MM.1S (cell line): ENCODE measurements around the gene BZW2.

Source experiments
- DNase-seq: peaks from one replicate; pipeline ENCODE4 v3.0.0-alpha.2; 2015
- H2AFZ ChIP-seq: fragments of 300-600 bp; sonication (generic); 2 replicates; pipeline ENCODE4 v1.6.0; 2016; ENCODE audit warnings: antibody characterized with exemption, low read length
- H3F3A ChIP-seq: fragments of 300-600 bp; sonication (generic); 2 replicates; pipeline ENCODE4 v1.6.1; 2016; ENCODE audit warnings: mild to moderate bottlenecking, antibody characterized with exemption, low read length, moderate library complexity, mixed read lengths; ENCODE audit not compliant: insufficient read depth
- H3K27ac ChIP-seq: fragments of 300-600 bp; sonication (generic); 2 replicates; pipeline ENCODE4 v1.5.1; 2016; ENCODE audit warnings: mild to moderate bottlenecking, low read length
- H3K27me3 ChIP-seq: fragments of 300-600 bp; sonication (generic); replicated peaks from 2 replicates; pipeline ENCODE4 v1.6.0; 2016; ENCODE audit warnings: low read length; ENCODE audit not compliant: insufficient read depth
- H3K36me3 ChIP-seq: fragments of 300-600 bp; sonication (generic); replicated peaks from 2 replicates; pipeline ENCODE4 v1.6.1; 2016; ENCODE audit warnings: mild to moderate bottlenecking, low read length, mixed read lengths; ENCODE audit not compliant: insufficient read depth
- H3K4me1 ChIP-seq: fragments of 300-600 bp; sonication (generic); 2 replicates; pipeline ENCODE4 v1.6.1; 2016; ENCODE audit warnings: low read length, mixed read lengths
- H3K4me2 ChIP-seq: fragments of 300-600 bp; sonication (generic); 2 replicates; pipeline ENCODE4 v1.6.0; 2016; ENCODE audit warnings: low read depth, low read length
- H3K4me3 ChIP-seq: fragments of 300-600 bp; sonication (generic); 2 replicates; pipeline ENCODE4 v1.5.1; 2016; ENCODE audit warnings: low read length, mixed read lengths
- H3K79me2 ChIP-seq: fragments of 300-600 bp; sonication (generic); 2 replicates; pipeline ENCODE4 v1.6.1; 2016; ENCODE audit warnings: mixed run types, low read length, mixed read lengths
- H3K9ac ChIP-seq: fragments of 300-600 bp; sonication (generic); 2 replicates; pipeline ENCODE4 v1.6.1; 2016; ENCODE audit warnings: low read length, mixed read lengths
- H3K9me2 ChIP-seq: fragments of 300-600 bp; sonication (generic); replicated peaks from 2 replicates; pipeline ENCODE4 v1.6.1; 2016; ENCODE audit warnings: mild to moderate bottlenecking, low read length, mixed read lengths; ENCODE audit not compliant: insufficient read depth
- H3K9me3 ChIP-seq: fragments of 300-600 bp; sonication (generic); replicated peaks from 2 replicates; pipeline ENCODE4 v1.6.1; 2016; ENCODE audit warnings: mild to moderate bottlenecking, low read length, mixed read lengths; ENCODE audit not compliant: insufficient read depth
- H4K20me1 ChIP-seq: fragments of 300-600 bp; sonication (generic); 2 replicates; pipeline ENCODE4 v1.6.1; 2016; ENCODE audit warnings: mild to moderate bottlenecking, low read length, moderate library complexity, mixed read lengths; ENCODE audit not compliant: insufficient read depth
- EZH2 ChIP-seq: fragments of 300-600 bp; sonication (generic); optimal IDR thresholded peaks from 2 replicates; pipeline ENCODE3; 2017; ENCODE audit warnings: low read depth, mild to moderate bottlenecking, antibody characterized with exemption, low read length, mixed read lengths
- EZH2phosphoT487 ChIP-seq: fragments of 300-600 bp; sonication (generic); IDR thresholded peaks from 2 replicates; pipeline ENCODE4 v1.6.1; 2018; ENCODE audit warnings: antibody characterized with exemption, low read length
- TF ChIP-seq, protein P1 (sequence below): fragments of 300-600 bp; sonication (generic); IDR thresholded peaks from 2 replicates; pipeline ENCODE4 v1.5.1; 2016; ENCODE audit warnings: antibody characterized with exemption, low read length, mixed read lengths

Gene BZW2

DNA sequence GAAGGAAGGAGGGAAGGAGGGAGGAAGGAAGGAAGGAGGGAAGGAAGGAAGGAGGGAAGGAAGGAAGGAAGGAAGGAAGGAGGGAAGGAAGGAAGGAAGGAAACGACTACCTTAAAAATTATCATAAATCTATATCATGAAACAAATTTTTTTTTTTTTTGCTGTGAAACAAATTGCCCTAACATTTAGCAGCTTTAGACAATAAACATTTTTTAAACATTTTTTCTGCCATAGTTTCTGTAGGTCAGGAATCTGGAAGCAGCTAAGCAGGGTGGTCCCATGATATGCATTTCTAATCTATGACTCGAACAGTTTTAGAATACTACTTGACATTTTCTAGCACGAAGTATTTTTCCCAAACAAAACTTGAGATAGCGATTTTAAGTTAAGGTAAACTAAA, 64.7 kb downstream of the BZW2 start:
- Histone ChIP-seq H4K20me1 (no peaks in the 10 kb centered on the region), H3K27me3 (no peaks in the 10 kb centered on the region), H3K27ac (no peak overlapping the region), H3K4me1 (no peaks in the 10 kb centered on the region), H2AFZ (no peak overlapping the region), H3K36me3 (no peaks in the 10 kb centered on the region; the same call in 1 of the 2 replicates), H3K79me2 (no peaks in the 10 kb centered on the region), H3K9ac (no peak overlapping the region), H3F3A (no peaks in the 10 kb centered on the region), H3K4me3 (no peak overlapping the region), H3K9me3 (no peaks in the 10 kb centered on the region), H3K4me2 (no peak overlapping the region), H3K9me2 (no peaks in the 10 kb centered on the region)
- DNase-seq = no peak
- TF ChIP-seq EZH2 (no peak), EZH2phosphoT487 (no peak)
- TF ChIP-seq, protein P1, sequence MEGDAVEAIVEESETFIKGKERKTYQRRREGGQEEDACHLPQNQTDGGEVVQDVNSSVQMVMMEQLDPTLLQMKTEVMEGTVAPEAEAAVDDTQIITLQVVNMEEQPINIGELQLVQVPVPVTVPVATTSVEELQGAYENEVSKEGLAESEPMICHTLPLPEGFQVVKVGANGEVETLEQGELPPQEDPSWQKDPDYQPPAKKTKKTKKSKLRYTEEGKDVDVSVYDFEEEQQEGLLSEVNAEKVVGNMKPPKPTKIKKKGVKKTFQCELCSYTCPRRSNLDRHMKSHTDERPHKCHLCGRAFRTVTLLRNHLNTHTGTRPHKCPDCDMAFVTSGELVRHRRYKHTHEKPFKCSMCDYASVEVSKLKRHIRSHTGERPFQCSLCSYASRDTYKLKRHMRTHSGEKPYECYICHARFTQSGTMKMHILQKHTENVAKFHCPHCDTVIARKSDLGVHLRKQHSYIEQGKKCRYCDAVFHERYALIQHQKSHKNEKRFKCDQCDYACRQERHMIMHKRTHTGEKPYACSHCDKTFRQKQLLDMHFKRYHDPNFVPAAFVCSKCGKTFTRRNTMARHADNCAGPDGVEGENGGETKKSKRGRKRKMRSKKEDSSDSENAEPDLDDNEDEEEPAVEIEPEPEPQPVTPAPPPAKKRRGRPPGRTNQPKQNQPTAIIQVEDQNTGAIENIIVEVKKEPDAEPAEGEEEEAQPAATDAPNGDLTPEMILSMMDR = no peak

DNA sequence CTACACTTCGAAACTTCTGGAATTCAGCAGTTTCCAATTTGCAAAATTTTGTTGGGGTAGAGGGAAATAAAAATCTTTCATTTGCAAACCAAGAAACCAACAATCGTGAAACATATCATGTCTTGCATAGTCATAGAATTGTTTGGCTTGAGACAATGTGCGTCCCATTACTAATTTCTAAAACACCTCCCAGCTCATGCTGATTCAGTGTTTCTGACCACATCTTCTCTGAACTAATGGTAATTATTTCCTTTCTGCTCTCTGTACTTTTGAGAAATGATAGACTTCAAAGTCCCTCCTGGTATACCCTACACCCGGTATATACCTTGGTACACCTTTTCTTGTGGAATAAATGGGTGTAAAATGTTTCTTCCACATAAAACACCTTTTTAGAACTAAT, 65.7 kb downstream of the BZW2 start:
- no peaks in the 10 kb centered on the region for H3K9me3 ChIP-seq
- no peaks in the 10 kb centered on the region for H4K20me1 ChIP-seq
- H3K4me1 ChIP-seq = no peaks in the 10 kb centered on the region
- H3K9me2 ChIP-seq = no peaks in the 10 kb centered on the region
- H3K79me2 ChIP-seq = no peaks in the 10 kb centered on the region
- H3K27me3 ChIP-seq = no peaks in the 10 kb centered on the region
- no peak overlapping the region for H3K4me2 ChIP-seq
- no peak overlapping the region for H3K4me3 ChIP-seq
- no peak overlapping the region for H3K27ac ChIP-seq
- no peak overlapping the region for H3K9ac ChIP-seq
- no peaks in the 10 kb centered on the region; the same call in 1 of the 2 replicates for H3K36me3 ChIP-seq
- no peak overlapping the region for H2AFZ ChIP-seq
- no peak for DNase-seq
- H3F3A ChIP-seq = no peaks in the 10 kb centered on the region
- TF ChIP-seq, protein P1 = no peak
- TF ChIP-seq EZH2phosphoT487 (no peak), EZH2 (no peak)

DNA sequence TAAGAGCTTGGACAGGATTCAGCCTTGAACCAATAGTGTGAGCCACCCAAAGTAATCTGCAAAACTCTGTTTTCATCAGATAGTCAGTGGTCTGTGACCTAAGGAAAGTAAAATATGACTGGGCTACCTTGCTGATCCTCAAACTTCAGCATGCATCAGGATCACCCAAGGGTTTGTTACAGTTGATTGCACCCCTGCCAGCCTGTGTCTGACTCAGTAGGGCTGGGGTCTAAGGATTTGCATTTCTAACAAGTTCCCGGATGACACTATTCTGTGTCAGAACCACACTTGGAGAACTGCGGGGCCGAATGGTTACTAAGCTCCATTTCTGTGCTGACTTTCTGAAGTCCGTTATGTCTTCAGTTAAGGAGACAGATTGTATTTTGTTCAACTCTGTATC, 66.9 kb downstream of the BZW2 start:
- H3K9me2 ChIP-seq = no peaks in the 10 kb centered on the region
- H3K4me2 ChIP-seq = no peak overlapping the region
- no peaks in the 10 kb centered on the region for H3K9me3 ChIP-seq
- H3K4me3 ChIP-seq = no peak overlapping the region
- H3K36me3 ChIP-seq = no peaks in the 10 kb centered on the region; the same call in 1 of the 2 replicates
- DNase-seq = no peak
- no peaks in the 10 kb centered on the region for H4K20me1 ChIP-seq
- no peak overlapping the region for H3K27ac ChIP-seq
- H3F3A ChIP-seq = no peaks in the 10 kb centered on the region
- no peak for TF ChIP-seq EZH2phosphoT487
- TF ChIP-seq EZH2 = no peak
- TF ChIP-seq, protein P1 = no peak
- H3K27me3 ChIP-seq = no peaks in the 10 kb centered on the region
- H2AFZ ChIP-seq = no peak overlapping the region
- no peaks in the 10 kb centered on the region for H3K79me2 ChIP-seq
- no peak overlapping the region for H3K9ac ChIP-seq
- H3K4me1 ChIP-seq = no peaks in the 10 kb centered on the region
